GM23338 (cell line): ENCODE results near the gene TBC1D9. TPM values are rescaled to one million over a fixed set of nuclear protein-coding genes. Genes with fewer than 3 reads are reported as not detected.

Experiments
- ATAC-seq: fragments of 200-7000 bp; cut with Tn5 transposase; 3 replicates; pipeline ENCODE4 v1.9.1; 2020
- DNase-seq: peaks from one replicate; pipeline ENCODE4 v3.0.0-alpha.2; 2015; ENCODE audit warnings: low spot score
- H2AFZ ChIP-seq: fragments of 200-600 bp; sonication (generic); 2 replicates; pipeline ENCODE4 v1.8.0; 2016; ENCODE audit warnings: antibody characterized with exemption, mild to moderate bottlenecking, moderate library complexity
- H3F3A ChIP-seq: fragments of 200-600 bp; sonication (generic); replicated peaks from 2 replicates; pipeline ENCODE4 v1.8.0; 2017; ENCODE audit warnings: antibody characterized with exemption, mixed run types, low read depth
- H3K27ac ChIP-seq: fragments of 200-600 bp; sonication (generic); 2 replicates; pipeline ENCODE4 v1.6.1; 2016; ENCODE audit warnings: low read depth
- H3K27me3 ChIP-seq: fragments of 200-600 bp; sonication (generic); 2 replicates; pipeline ENCODE4 v1.8.0; 2016; ENCODE audit warnings: mild to moderate bottlenecking, mixed run types, moderate library complexity; ENCODE audit not compliant: insufficient read depth
- H3K36me3 ChIP-seq: fragments of 200-600 bp; sonication (generic); 2 replicates; pipeline ENCODE4 v1.8.0; 2016; ENCODE audit warnings: mild to moderate bottlenecking; ENCODE audit not compliant: insufficient read depth
- H3K4me1 ChIP-seq: fragments of 200-600 bp; sonication (generic); 2 replicates; pipeline ENCODE4 v1.8.0; 2016; ENCODE audit warnings: mild to moderate bottlenecking, moderate library complexity; ENCODE audit not compliant: insufficient read depth
- H3K4me2 ChIP-seq: fragments of 200-600 bp; sonication (generic); 2 replicates; pipeline ENCODE4 v1.7.1; 2017; ENCODE audit warnings: mixed run types
- H3K4me3 ChIP-seq: fragments of 200-600 bp; sonication (generic); 2 replicates; pipeline ENCODE4 v1.6.1; 2016; ENCODE audit warnings: mixed run types
- H3K79me2 ChIP-seq: fragments of 200-600 bp; sonication (generic); replicated peaks from 2 replicates; pipeline ENCODE4 v1.8.0; 2017; ENCODE audit warnings: mild to moderate bottlenecking; ENCODE audit not compliant: insufficient read depth
- H3K9me2 ChIP-seq: fragments of 200-600 bp; sonication (generic); 2 replicates; pipeline ENCODE4 v1.8.0; 2017; ENCODE audit not compliant: insufficient read depth
- H4K20me1 ChIP-seq: fragments of 200-600 bp; sonication (generic); replicated peaks from 2 replicates; pipeline ENCODE4 v1.8.0; 2017; ENCODE audit warnings: mild to moderate bottlenecking; ENCODE audit not compliant: insufficient read depth
- H3K27ac Mint-ChIP-seq: 2 replicates; pipeline ENCODE4 v1.8.0; 2020; ENCODE audit warnings: inconsistent platforms, mild to moderate bottlenecking, moderate library complexity, mixed read lengths
- H3K27me3 Mint-ChIP-seq: 3 replicates; pipeline ENCODE4 v1.8.0; 2022; ENCODE audit warnings: low read depth, mild to moderate bottlenecking, moderate library complexity, mixed read lengths, inconsistent platforms; ENCODE audit not compliant: insufficient read depth, poor library complexity
- H3K36me3 Mint-ChIP-seq: 3 replicates; pipeline ENCODE4 v1.8.0; 2021; ENCODE audit warnings: low read depth, mild to moderate bottlenecking, inconsistent platforms, moderate library complexity, mixed read lengths
- H3K4me1 Mint-ChIP-seq: 3 replicates; pipeline ENCODE4 v1.8.0; 2020; ENCODE audit warnings: mild to moderate bottlenecking, inconsistent platforms, mixed read lengths
- H3K4me3 Mint-ChIP-seq: 3 replicates; pipeline ENCODE4 v1.8.0; 2021; ENCODE audit warnings: moderate library complexity, mild to moderate bottlenecking, inconsistent platforms, mixed read lengths
- H3K9me3 Mint-ChIP-seq: 3 replicates; pipeline ENCODE4 v1.8.0; 2020; ENCODE audit warnings: moderate library complexity, mild to moderate bottlenecking, inconsistent platforms, mixed read lengths
- CREB1 ChIP-seq: fragments of 250-450 bp; sonication (Bioruptor Pico); IDR thresholded peaks from 2 replicates; pipeline ENCODE4 v1.5.0; 2020; ENCODE audit warnings: low read depth, mild to moderate bottlenecking, moderate library complexity
- ETS1 ChIP-seq: IDR thresholded peaks from 2 replicates; pipeline ENCODE4 v1.6.1; 2016; ENCODE audit warnings: antibody characterized with exemption
- EZH2 ChIP-seq: fragments of 200-600 bp; sonication (generic); IDR thresholded peaks from one replicate; pipeline ENCODE4 v1.8.0; 2017; ENCODE audit warnings: antibody characterized with exemption, mild to moderate bottlenecking, low read depth; ENCODE audit not compliant: unreplicated experiment
- EZH2phosphoT487 ChIP-seq: fragments of 200-600 bp; sonication (generic); IDR thresholded peaks from one replicate; pipeline ENCODE4 v1.8.1; 2018; ENCODE audit warnings: antibody characterized with exemption; ENCODE audit not compliant: unreplicated experiment
- JUNB ChIP-seq: IDR thresholded peaks from one replicate; pipeline ENCODE4 v1.6.1; 2016; ENCODE audit warnings: antibody characterized with exemption; ENCODE audit not compliant: unreplicated experiment
- NANOG ChIP-seq: IDR thresholded peaks from 2 replicates; pipeline ENCODE4 v1.6.1; 2016; ENCODE audit warnings: antibody characterized with exemption, borderline replicate concordance
- POLR2AphosphoS5 ChIP-seq: IDR thresholded peaks from 2 replicates; pipeline ENCODE4 v1.6.1; 2016; ENCODE audit warnings: antibody characterized with exemption, low read depth
- STAT1 ChIP-seq: IDR thresholded peaks from one replicate; pipeline ENCODE4 v1.6.1; 2016; ENCODE audit warnings: antibody characterized with exemption; ENCODE audit not compliant: unreplicated experiment
- ZNF114 ChIP-seq: fragments of 250-450 bp; sonication (Bioruptor Pico); IDR thresholded peaks from 2 replicates; pipeline ENCODE4 v1.5.0; 2020; ENCODE audit warnings: mild to moderate bottlenecking, moderate library complexity
- ZNF331 ChIP-seq: fragments of 250-450 bp; sonication (Bioruptor Pico); IDR thresholded peaks from 2 replicates; pipeline ENCODE4 v1.5.0; 2020; ENCODE audit warnings: low read depth, mild to moderate bottlenecking, moderate library complexity
- polyA plus RNA-seq: library from polyadenylated mRNA; unstranded; fragments of >200 nt; fragmentation: Nextera tagmentation; extraction: Ambion mirVana; gene quantifications from 2 replicates; pipeline ENCODE4 v1.2.1, GENCODE V29; 2016
- total RNA-seq: library from RNA; depleted of rRNA; stranded (reverse); fragments of >200 nt; shearing (Covaris generic); gene quantifications from 2 replicates; pipeline ENCODE4 v1.2.3, GENCODE V29; 2014
- TF ChIP-seq, protein P1 (sequence below): IDR thresholded peaks from one replicate; pipeline ENCODE4 v1.6.1; 2018; ENCODE audit warnings: antibody characterized with exemption; ENCODE audit not compliant: unreplicated experiment
- TF ChIP-seq, protein P2 (sequence below): fragments of 250-450 bp; sonication (Bioruptor Pico); IDR thresholded peaks from 2 replicates; pipeline ENCODE4 v1.5.0; 2020; ENCODE audit warnings: mild to moderate bottlenecking, moderate library complexity
- TF ChIP-seq, protein P3 (sequence below), 2 experiments: fragments of 200-600 bp in 1 of 2; sonication (generic) in 1 of 2; conservative IDR thresholded peaks; 2 replicates each; pipeline versions ENCODE4 v1.5.1 to v1.6.1; 2016 to 2017; ENCODE audit warnings: antibody characterized with exemption in 2 of 2, low read depth in 2 of 2, mild to moderate bottlenecking in 2 of 2, moderate library complexity in 1 of 2

The TBC1D9 gene
- total and polyA plus RNA-seq, 2 experiments from 2014 or later: 0.03 to 0.56 TPM

DNA sequence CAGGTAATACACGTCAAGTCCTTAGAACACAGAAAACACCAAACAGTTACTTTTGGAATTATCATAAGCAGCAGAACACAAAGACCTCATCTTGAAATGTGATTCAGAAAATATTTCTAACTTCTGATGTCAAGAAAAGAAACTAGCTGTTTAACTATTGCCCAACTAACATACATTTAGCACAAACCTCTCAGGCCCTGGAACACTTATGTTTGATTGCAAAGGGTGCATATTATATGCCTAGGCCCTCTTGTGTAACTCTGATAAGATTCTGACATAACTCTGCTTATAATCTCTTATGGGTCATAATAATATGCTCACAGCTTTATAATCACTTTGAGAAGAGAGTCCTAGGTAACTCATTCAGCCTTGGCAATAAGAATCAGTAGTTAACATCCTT, 62.6 kb downstream of the TBC1D9 start:
- Histone ChIP-seq H2AFZ (no peak overlapping the region), H3K79me2 (no peaks in the 10 kb centered on the region), H3K4me1 (peaks cover 4% of the 10 kb centered on the region; the same call in 1 of the 2 replicates), H3K36me3 (no peaks in the 10 kb centered on the region), H3K27me3 (peaks cover 50% of the 10 kb centered on the region), H3K4me3 (no peak overlapping the region), H3K9me2 (no peaks in the 10 kb centered on the region), H3K27ac (no peak overlapping the region), H3F3A (no peaks in the 10 kb centered on the region), H4K20me1 (no peaks in the 10 kb centered on the region), H3K4me2 (no peak overlapping the region)
- H3K36me3 Mint-ChIP-seq: no peaks in the 10 kb centered on the region
- peaks cover 27% of the 10 kb centered on the region for H3K27me3 Mint-ChIP-seq
- TF ChIP-seq ETS1 (no peak), CREB1 (no peak), STAT1 (no peak), ZNF331 (no peak), NANOG (no peak), POLR2AphosphoS5 (no peak), EZH2 (no peak), EZH2phosphoT487 (no peak), JUNB (no peak), ZNF114 (no peak)
- TF ChIP-seq, protein P1, sequence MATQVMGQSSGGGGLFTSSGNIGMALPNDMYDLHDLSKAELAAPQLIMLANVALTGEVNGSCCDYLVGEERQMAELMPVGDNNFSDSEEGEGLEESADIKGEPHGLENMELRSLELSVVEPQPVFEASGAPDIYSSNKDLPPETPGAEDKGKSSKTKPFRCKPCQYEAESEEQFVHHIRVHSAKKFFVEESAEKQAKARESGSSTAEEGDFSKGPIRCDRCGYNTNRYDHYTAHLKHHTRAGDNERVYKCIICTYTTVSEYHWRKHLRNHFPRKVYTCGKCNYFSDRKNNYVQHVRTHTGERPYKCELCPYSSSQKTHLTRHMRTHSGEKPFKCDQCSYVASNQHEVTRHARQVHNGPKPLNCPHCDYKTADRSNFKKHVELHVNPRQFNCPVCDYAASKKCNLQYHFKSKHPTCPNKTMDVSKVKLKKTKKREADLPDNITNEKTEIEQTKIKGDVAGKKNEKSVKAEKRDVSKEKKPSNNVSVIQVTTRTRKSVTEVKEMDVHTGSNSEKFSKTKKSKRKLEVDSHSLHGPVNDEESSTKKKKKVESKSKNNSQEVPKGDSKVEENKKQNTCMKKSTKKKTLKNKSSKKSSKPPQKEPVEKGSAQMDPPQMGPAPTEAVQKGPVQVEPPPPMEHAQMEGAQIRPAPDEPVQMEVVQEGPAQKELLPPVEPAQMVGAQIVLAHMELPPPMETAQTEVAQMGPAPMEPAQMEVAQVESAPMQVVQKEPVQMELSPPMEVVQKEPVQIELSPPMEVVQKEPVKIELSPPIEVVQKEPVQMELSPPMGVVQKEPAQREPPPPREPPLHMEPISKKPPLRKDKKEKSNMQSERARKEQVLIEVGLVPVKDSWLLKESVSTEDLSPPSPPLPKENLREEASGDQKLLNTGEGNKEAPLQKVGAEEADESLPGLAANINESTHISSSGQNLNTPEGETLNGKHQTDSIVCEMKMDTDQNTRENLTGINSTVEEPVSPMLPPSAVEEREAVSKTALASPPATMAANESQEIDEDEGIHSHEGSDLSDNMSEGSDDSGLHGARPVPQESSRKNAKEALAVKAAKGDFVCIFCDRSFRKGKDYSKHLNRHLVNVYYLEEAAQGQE: no peak
- TF ChIP-seq, protein P2, sequence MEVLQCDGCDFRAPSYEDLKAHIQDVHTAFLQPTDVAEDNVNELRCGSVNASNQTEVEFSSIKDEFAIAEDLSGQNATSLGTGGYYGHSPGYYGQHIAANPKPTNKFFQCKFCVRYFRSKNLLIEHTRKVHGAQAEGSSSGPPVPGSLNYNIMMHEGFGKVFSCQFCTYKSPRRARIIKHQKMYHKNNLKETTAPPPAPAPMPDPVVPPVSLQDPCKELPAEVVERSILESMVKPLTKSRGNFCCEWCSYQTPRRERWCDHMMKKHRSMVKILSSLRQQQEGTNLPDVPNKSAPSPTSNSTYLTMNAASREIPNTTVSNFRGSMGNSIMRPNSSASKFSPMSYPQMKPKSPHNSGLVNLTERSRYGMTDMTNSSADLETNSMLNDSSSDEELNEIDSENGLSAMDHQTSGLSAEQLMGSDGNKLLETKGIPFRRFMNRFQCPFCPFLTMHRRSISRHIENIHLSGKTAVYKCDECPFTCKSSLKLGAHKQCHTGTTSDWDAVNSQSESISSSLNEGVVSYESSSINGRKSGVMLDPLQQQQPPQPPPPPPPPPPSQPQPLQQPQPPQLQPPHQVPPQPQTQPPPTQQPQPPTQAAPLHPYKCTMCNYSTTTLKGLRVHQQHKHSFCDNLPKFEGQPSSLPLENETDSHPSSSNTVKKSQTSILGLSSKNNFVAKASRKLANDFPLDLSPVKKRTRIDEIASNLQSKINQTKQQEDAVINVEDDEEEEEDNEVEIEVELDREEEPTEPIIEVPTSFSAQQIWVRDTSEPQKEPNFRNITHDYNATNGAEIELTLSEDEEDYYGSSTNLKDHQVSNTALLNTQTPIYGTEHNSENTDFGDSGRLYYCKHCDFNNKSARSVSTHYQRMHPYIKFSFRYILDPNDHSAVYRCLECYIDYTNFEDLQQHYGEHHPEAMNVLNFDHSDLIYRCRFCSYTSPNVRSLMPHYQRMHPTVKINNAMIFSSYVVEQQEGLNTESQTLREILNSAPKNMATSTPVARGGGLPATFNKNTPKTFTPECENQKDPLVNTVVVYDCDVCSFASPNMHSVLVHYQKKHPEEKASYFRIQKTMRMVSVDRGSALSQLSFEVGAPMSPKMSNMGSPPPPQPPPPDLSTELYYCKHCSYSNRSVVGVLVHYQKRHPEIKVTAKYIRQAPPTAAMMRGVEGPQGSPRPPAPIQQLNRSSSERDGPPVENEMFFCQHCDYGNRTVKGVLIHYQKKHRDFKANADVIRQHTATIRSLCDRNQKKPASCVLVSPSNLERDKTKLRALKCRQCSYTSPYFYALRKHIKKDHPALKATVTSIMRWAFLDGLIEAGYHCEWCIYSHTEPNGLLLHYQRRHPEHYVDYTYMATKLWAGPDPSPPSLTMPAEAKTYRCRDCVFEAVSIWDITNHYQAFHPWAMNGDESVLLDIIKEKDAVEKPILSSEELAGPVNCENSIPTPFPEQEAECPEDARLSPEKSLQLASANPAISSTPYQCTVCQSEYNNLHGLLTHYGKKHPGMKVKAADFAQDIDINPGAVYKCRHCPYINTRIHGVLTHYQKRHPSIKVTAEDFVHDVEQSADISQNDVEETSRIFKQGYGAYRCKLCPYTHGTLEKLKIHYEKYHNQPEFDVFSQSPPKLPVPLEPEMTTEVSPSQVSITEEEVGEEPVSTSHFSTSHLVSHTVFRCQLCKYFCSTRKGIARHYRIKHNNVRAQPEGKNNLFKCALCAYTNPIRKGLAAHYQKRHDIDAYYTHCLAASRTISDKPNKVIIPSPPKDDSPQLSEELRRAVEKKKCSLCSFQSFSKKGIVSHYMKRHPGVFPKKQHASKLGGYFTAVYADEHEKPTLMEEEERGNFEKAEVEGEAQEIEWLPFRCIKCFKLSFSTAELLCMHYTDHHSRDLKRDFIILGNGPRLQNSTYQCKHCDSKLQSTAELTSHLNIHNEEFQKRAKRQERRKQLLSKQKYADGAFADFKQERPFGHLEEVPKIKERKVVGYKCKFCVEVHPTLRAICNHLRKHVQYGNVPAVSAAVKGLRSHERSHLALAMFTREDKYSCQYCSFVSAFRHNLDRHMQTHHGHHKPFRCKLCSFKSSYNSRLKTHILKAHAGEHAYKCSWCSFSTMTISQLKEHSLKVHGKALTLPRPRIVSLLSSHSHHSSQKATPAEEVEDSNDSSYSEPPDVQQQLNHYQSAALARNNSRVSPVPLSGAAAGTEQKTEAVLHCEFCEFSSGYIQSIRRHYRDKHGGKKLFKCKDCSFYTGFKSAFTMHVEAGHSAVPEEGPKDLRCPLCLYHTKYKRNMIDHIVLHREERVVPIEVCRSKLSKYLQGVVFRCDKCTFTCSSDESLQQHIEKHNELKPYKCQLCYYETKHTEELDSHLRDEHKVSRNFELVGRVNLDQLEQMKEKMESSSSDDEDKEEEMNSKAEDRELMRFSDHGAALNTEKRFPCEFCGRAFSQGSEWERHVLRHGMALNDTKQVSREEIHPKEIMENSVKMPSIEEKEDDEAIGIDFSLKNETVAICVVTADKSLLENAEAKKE: no peak
- TF ChIP-seq, protein P3, sequence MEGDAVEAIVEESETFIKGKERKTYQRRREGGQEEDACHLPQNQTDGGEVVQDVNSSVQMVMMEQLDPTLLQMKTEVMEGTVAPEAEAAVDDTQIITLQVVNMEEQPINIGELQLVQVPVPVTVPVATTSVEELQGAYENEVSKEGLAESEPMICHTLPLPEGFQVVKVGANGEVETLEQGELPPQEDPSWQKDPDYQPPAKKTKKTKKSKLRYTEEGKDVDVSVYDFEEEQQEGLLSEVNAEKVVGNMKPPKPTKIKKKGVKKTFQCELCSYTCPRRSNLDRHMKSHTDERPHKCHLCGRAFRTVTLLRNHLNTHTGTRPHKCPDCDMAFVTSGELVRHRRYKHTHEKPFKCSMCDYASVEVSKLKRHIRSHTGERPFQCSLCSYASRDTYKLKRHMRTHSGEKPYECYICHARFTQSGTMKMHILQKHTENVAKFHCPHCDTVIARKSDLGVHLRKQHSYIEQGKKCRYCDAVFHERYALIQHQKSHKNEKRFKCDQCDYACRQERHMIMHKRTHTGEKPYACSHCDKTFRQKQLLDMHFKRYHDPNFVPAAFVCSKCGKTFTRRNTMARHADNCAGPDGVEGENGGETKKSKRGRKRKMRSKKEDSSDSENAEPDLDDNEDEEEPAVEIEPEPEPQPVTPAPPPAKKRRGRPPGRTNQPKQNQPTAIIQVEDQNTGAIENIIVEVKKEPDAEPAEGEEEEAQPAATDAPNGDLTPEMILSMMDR (conservative IDR thresholded peaks at IDR 0.05; ENCODE audit: low read depth in 2 of 2): no peak
- H3K27ac Mint-ChIP-seq: no peak overlapping the region
- ATAC-seq (no peak), DNase-seq (no peak)
- H3K4me3 Mint-ChIP-seq: no peak overlapping the region
- peaks cover 33% of the 10 kb centered on the region for H3K4me1 Mint-ChIP-seq
- no peaks in the 10 kb centered on the region for H3K9me3 Mint-ChIP-seq
